Left cardiac atrium (tissue), 4 donors: ENCODE data around the gene ANKRD44. TPM values are rescaled to one million over a fixed set of nuclear protein-coding genes. Genes with fewer than 3 reads are reported as not detected.

ENCODE experiments used
- ATAC-seq, 2 donors: fragments of 200-7000 bp; cut with Tn5 transposase; one replicate each; pipeline ENCODE4 v1.9.1; 2020; ENCODE audit warnings: mild to moderate bottlenecking in 2 of 2, moderate library complexity in 2 of 2
- DNase-seq: peaks from one replicate; pipeline ENCODE4 v3.0.0-alpha.2; 2020
- intact Hi-C, 2 donors: fragments of 100-400 bp; cut with DNase I; formaldehyde crosslinking; loops; one replicate each; pipeline versions ENCODE4 v1.14.1 to v1.15.1; 2022 to 2023
- total RNA-seq, 2 donors: library from RNA; stranded (reverse); fragmentation: NEBNext Ultra II Directional; extraction: Animal tissue kit (Norgen Biotek cat#: 25700); gene quantifications; one replicate each; pipeline ENCODE4 v1.2.1, GENCODE V29; 2021
- donor health status: DM: no; HTN: yes; CAD: no.
- donor health status: DM: no; HTN: yes; CAD: no; lungs with severe emphysema.
- donor health status: DM: yes; HTN: yes; CAD: no.
- donor health status: Dilated cardiomyopathy.

The ANKRD44 gene
- total RNA-seq, 2 donors from 2014 or later = 10.2 to 16.8 TPM

GRCh38 chr2:197201874-197202273 lies 108.7 kb downstream of the ANKRD44 start:
- intact Hi-C loops = no loop called here
- DNase-seq (no peak), ATAC-seq (no peak)

DNA sequence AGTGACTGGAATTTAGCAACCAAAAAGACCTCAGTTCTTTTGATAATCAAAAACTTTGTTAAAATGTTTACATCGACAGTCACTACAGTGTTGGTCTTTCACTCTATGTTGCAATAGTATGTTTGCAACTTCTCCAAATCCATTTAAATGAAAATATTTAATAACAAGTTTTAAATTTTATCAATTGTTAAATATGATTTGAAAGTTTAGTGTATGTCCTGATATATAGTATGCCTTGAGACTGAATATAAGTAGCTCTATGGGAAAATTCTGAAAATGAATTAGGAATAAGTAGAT lies 109.9 kb downstream of the ANKRD44 start:
- DNase-seq = no peak
- intact Hi-C loops = no loop called here

GRCh38 chr2:197200051-197200761 lies 110.4 kb downstream of the ANKRD44 start:
- no peak for DNase-seq
- no peak for ATAC-seq
- intact Hi-C loops = no loop called here

More for the DNA sequence above, 109.9 kb downstream of the ANKRD44 start:
- ATAC-seq = no peak

- intact Hi-C loops = no loop called here
- ATAC-seq (peak; percentile 76 to 77), DNase-seq (peak; percentile 49)
Observed at GRCh38 chr2:197198890-197199289, 111.7 kb downstream of the ANKRD44 start.

GRCh38 chr2:197197895-197198311 lies 112.7 kb downstream of the ANKRD44 start:
- intact Hi-C loops = no loop called here
- DNase-seq (no peak), ATAC-seq (no peak)

- DNase-seq (no peak), ATAC-seq (no peak)
- intact Hi-C loops = no loop called here
Observed at GRCh38 chr2:197196541-197197180, 113.9 kb downstream of the ANKRD44 start.

DNA sequence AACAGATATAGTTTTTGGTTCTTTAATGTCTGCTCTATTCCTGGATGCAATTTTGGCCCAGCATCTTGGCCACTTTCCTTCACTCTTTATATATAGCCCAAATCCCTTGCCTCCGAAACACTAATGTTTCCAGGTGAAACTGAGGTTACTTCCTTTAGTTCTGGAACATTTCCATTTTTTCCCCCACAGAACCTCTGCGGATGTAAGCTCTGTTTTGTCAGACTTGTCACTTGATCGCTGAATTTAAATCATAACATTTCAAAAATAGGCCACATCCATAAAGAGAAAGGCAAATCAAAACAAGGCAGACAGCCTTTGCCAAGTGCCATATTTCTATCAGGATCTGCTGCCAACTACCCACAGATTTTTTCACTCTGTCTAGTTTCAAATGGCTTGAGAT lies 115.1 kb downstream of the ANKRD44 start:
- DNase-seq (no peak), ATAC-seq (no peak)
- intact Hi-C loops = no loop called here

GRCh38 chr2:197191940-197192322 lies 118.6 kb downstream of the ANKRD44 start:
- no peak for DNase-seq
- intact Hi-C loops = loop anchor here in 1 of 2 donors (1.0 to 2.0 kb wide), 2 partner anchors 118 to 187 kb away; partner anchors contain the start of gene ANKRD44

GRCh38 chr2:197191177-197191939 lies 119.2 kb downstream of the ANKRD44 start:
- intact Hi-C loops = loop anchor here in 1 of 2 donors (1.0 to 2.0 kb wide), 2 partner anchors 119 to 187 kb away; partner anchors contain the start of gene ANKRD44
- DNase-seq = no peak
- peak in 1 of 2 donors; percentile 37 for ATAC-seq

More at GRCh38 chr2:197191940-197192322, 118.6 kb downstream of the ANKRD44 start:
- no peak for ATAC-seq

- no peak for DNase-seq
Observed at GRCh38 chr2:197190100-197190432, 120.5 kb downstream of the ANKRD44 start.

GRCh38 chr2:197189426-197190099 lies 121.0 kb downstream of the ANKRD44 start:
- no peak for ATAC-seq
- intact Hi-C loops = loop anchor here (2.0 to 5.0 kb wide), 2 partner anchors 123 to 189 kb away; partner anchors contain the start of gene ANKRD44 (in 1 of the 2)
- no peak for DNase-seq

More at GRCh38 chr2:197190100-197190432, 120.5 kb downstream of the ANKRD44 start:
- no peak for ATAC-seq
- intact Hi-C loops = loop anchor here in 1 of 2 donors (2.0 kb wide), 1 partner anchor 189 kb away; no protein-coding TSS in a partner anchor

GRCh38 chr2:197185676-197186075 lies 124.9 kb downstream of the ANKRD44 start:
- intact Hi-C loops = loop anchor here in 1 of 2 donors (5.0 kb wide), 1 partner anchor 127 kb away; the partner anchor contains the start of gene ANKRD44
- no peak for ATAC-seq

DNA sequence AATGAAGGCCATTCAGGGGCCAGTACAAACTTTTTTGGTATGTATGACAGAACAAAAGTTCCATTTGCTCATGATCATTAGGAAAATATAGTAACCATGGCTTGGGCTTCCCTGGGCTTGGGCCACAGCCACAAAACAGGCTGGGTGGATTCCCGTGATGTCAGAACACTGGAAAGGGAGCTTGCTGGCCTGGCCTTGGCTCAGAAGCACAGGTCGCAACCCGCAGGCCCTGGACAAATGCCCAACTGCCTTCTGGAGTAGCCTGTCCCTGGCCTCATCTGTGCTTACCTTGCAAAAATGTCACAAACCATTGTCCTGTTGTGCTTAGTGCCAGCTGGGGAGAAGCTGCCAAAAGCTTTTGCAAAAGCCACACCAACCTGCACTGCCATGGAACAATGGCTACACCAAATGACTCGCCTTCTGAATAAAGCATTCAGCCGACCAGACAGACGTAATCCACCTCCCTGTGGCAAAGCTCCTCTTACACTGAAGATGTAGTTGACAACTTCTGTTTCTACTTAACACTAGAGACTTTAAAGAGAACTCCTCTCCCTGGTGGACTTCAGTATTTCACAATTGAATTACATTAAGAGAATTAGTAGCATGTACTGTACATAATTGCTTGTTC lies 125.5 kb downstream of the ANKRD44 start:
- DNase-seq = peak; percentile 83
- peak; percentile 92 to 93 for ATAC-seq
- intact Hi-C loops = loop anchor here (5.0 kb wide), 2 partner anchors 73 to 127 kb away; partner anchors contain the start of gene ANKRD44 (in 1 of the 2)

More at GRCh38 chr2:197185676-197186075, 124.9 kb downstream of the ANKRD44 start:
- DNase-seq = no peak

- intact Hi-C loops = loop anchor here in 1 of 2 donors (5.0 kb wide), 1 partner anchor 71 kb away; no protein-coding TSS in a partner anchor
- no peak for DNase-seq
- ATAC-seq = peak in 1 of 2 donors; percentile 22
Observed at GRCh38 chr2:197183355-197183754, 127.2 kb downstream of the ANKRD44 start.

GRCh38 chr2:197182668-197183067 lies 127.9 kb downstream of the ANKRD44 start:
- intact Hi-C loops = loop anchor here in 1 of 2 donors (5.0 kb wide), 1 partner anchor 70 kb away; no protein-coding TSS in a partner anchor
- no peak for ATAC-seq
- DNase-seq = no peak

- no peak for DNase-seq
- intact Hi-C loops = loop anchor here in 1 of 2 donors (5.0 kb wide), 1 partner anchor 69 kb away; no protein-coding TSS in a partner anchor
- ATAC-seq = no peak
Observed at GRCh38 chr2:197181491-197181890, 129.1 kb downstream of the ANKRD44 start.

DNA sequence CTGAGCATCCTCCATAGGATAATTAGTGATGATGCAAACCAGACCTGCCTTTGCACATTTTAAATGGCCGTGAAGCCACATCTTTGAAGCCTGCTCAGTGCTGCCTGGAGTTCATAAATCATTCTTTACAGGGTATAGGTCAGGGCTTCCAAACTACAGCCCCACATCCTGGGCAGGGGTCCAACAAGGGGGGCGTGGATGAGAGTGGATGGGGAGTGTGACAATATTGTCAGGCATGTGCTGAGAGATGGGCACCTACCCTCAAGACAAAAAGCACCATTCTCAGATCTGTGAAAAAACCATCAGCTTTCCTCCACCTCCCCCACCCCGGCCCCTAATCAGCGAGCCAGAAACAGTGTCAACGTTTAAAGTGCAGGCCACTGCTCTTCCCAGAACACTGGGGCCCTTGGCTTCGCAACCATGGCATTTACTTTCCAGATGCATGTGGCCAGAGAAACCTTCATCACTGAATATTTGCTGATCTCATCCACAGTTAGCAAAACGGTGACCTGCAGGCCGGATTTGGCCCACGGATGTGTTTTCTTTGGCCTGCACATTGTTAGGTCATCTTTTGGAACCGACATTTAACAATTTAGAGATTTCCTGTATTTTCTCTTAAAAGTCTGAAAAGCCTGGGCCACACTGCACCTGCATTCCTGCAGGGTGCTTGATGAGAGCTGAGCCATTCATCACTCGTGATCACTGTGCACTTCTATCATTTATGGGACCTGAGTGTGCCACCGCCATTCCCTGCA lies 130.7 kb downstream of the ANKRD44 start:
- peak; percentile 49 for DNase-seq
- ATAC-seq = peak in 1 of 2 donors; percentile 50
- intact Hi-C loops = loop anchor here in 1 of 2 donors (5.0 to 10.0 kb wide), 2 partner anchors 68 to 165 kb away; no protein-coding TSS in a partner anchor
